Left ventricle myocardium inferior (tissue), 1 donor: ENCODE results near the gene COL23A1. TPM values are rescaled to one million over a fixed set of nuclear protein-coding genes. Genes with fewer than 3 reads are reported as not detected.

Source experiments
- DNase-seq: peaks from one replicate; pipeline ENCODE4 v3.0.0-alpha.2; 2020
- H3K27ac ChIP-seq: fragments of 200-600 bp; replicated peaks from 2 replicates; pipeline ENCODE4 v1.8.0; 2021
- H3K27me3 ChIP-seq: fragments of 200-600 bp; 2 replicates; pipeline ENCODE4 v1.8.0; 2021; ENCODE audit warnings: low read depth
- H3K36me3 ChIP-seq: fragments of 200-600 bp; 2 replicates; pipeline ENCODE4 v1.8.0; 2021
- H3K4me1 ChIP-seq: fragments of 200-600 bp; 2 replicates; pipeline ENCODE4 v1.8.0; 2021
- H3K4me3 ChIP-seq: fragments of 200-600 bp; 2 replicates; pipeline ENCODE4 v1.8.0; 2021; ENCODE audit warnings: mild to moderate bottlenecking, moderate library complexity
- H3K9me3 ChIP-seq: fragments of 200-600 bp; replicated peaks from 2 replicates; pipeline ENCODE4 v1.8.0; 2021
- CTCF ChIP-seq: fragments of 200-600 bp; IDR thresholded peaks from 2 replicates; pipeline ENCODE4 v1.8.0; 2021; ENCODE audit warnings: antibody characterized with exemption, mild to moderate bottlenecking, borderline replicate concordance
- intact Hi-C: fragments of 100-400 bp; cut with micrococcal nuclease; formaldehyde crosslinking; loops from one replicate; pipeline ENCODE4 v1.11.0; 2022
- total RNA-seq: library from RNA; stranded (reverse); fragmentation: NEBNext Ultra II Directional; extraction: Animal tissue kit (Norgen Biotek cat#: 25700); gene quantifications from one replicate; pipeline ENCODE4 v1.2.1, GENCODE V29; 2021
- donor health status: DM: no; HTN: yes; CAD: no; lungs with severe emphysema.

Gene COL23A1
- total RNA-seq, 1 donor from 2014 or later, result 27.4 TPM

- Histone ChIP-seq H3K27me3 (peaks cover 6% of the 10 kb centered on the region), H3K9me3 (no peaks in the 10 kb centered on the region), H3K4me1 (peaks cover 56% of the 10 kb centered on the region), H3K36me3 (no peaks in the 10 kb centered on the region), H3K4me3 (peak overlapping the region; percentile 12), H3K27ac (peak overlapping the region; percentile 95)
- no peak for DNase-seq
- intact Hi-C loops, result no loop called here
- TF ChIP-seq CTCF, result no peak
Observed at GRCh38 chr5:178547052-178547666, 43.0 kb downstream of the COL23A1 start.

- Histone ChIP-seq H3K4me1 (peaks cover 60% of the 10 kb centered on the region), H3K27me3 (peaks cover 6% of the 10 kb centered on the region)
Observed at GRCh38 chr5:178546675-178547033, 43.5 kb downstream of the COL23A1 start.

GRCh38 chr5:178545941-178546674 is 44.1 kb downstream of the COL23A1 start:
- H3K4me1 ChIP-seq, result peaks cover 57% of the 10 kb centered on the region
- intact Hi-C loops, result no loop called here
- H3K9me3 ChIP-seq, result no peaks in the 10 kb centered on the region
- no peak for TF ChIP-seq CTCF
- peak overlapping the region; percentile 23 for H3K4me3 ChIP-seq
- peaks cover 6% of the 10 kb centered on the region for H3K27me3 ChIP-seq
- no peak for DNase-seq
- H3K36me3 ChIP-seq, result no peaks in the 10 kb centered on the region
- H3K27ac ChIP-seq, result peak overlapping the region; percentile 95

More at GRCh38 chr5:178546675-178547033, 43.5 kb downstream of the COL23A1 start:
- Histone ChIP-seq H3K36me3 (no peaks in the 10 kb centered on the region), H3K27ac (peak overlapping the region; percentile 95), H3K9me3 (no peaks in the 10 kb centered on the region), H3K4me3 (peak overlapping the region; percentile 12)
- intact Hi-C loops, result no loop called here
- no peak for TF ChIP-seq CTCF
- peak; percentile 73 for DNase-seq

GRCh38 chr5:178545176-178545575 is 45.0 kb downstream of the COL23A1 start:
- DNase-seq, result no peak
- H3K27ac ChIP-seq, result peak overlapping the region; percentile 95
- peaks cover 57% of the 10 kb centered on the region for H3K4me1 ChIP-seq
- H3K9me3 ChIP-seq, result no peaks in the 10 kb centered on the region
- peaks cover 6% of the 10 kb centered on the region for H3K27me3 ChIP-seq
- no peak for TF ChIP-seq CTCF
- H3K4me3 ChIP-seq, result no peak overlapping the region
- no peaks in the 10 kb centered on the region for H3K36me3 ChIP-seq
- intact Hi-C loops, result no loop called here

- Histone ChIP-seq H3K4me1 (peaks cover 57% of the 10 kb centered on the region), H3K9me3 (no peaks in the 10 kb centered on the region), H3K36me3 (no peaks in the 10 kb centered on the region), H3K4me3 (no peak overlapping the region), H3K27me3 (peaks cover 6% of the 10 kb centered on the region), H3K27ac (peak overlapping the region; percentile 95)
- TF ChIP-seq CTCF, result no peak
- peak; percentile 77 for DNase-seq
- intact Hi-C loops, result no loop called here
Observed at GRCh38 chr5:178544166-178544834, 45.9 kb downstream of the COL23A1 start.
